ENCODE data around the gene LAMC2. TPM values are rescaled to one million over a fixed set of nuclear protein-coding genes. Genes with fewer than 3 reads are reported as not detected.

LAMC2 gene
- total RNA-seq, 1 donor, result 27.6 TPM

DNA sequence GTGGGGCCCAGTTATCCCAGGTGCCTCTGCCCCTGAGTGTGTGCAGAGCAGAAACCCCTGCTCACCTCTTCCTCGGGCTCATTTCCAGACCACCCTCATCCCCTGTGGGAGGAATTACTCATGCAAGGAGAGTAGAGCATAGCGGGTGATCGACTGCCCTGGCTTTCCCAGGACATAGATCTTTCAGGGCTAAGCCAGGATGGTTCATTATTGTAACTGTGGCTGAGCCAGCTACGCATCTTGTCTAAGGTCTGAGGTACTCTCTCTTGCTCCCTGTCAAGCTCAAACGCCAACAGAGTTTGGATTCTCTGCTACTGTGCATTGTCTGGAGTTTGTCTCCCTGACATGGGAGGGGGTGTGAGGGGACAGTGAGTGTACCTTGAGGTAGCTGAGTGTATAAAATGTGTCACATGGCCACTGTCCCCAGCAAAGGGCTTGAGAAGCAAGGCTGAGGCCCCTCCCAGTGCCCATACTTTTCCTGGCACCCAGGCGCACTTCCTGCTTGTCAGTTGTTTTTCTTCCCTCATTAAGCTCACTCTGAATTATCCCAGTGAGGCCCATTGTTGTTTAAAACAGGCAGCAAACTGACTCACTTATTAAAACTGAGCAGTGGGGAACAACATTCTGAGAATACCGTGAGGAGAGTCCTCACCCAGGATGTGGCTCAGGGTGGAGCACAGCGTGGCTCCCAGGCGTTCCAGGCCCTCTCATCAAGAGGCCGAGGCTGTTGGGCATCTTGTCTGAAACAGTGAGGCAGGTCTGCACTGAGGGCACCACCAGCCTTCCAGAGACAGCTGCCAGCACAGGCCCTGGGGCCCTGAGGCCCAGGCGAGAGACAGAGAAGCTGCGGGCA lies 92.9 kb downstream of the LAMC2 start:
- no peak overlapping the region for H3K4me3 ChIP-seq (ENCODE audit: low read depth, low read length)
- TF ChIP-seq, protein P1, sequence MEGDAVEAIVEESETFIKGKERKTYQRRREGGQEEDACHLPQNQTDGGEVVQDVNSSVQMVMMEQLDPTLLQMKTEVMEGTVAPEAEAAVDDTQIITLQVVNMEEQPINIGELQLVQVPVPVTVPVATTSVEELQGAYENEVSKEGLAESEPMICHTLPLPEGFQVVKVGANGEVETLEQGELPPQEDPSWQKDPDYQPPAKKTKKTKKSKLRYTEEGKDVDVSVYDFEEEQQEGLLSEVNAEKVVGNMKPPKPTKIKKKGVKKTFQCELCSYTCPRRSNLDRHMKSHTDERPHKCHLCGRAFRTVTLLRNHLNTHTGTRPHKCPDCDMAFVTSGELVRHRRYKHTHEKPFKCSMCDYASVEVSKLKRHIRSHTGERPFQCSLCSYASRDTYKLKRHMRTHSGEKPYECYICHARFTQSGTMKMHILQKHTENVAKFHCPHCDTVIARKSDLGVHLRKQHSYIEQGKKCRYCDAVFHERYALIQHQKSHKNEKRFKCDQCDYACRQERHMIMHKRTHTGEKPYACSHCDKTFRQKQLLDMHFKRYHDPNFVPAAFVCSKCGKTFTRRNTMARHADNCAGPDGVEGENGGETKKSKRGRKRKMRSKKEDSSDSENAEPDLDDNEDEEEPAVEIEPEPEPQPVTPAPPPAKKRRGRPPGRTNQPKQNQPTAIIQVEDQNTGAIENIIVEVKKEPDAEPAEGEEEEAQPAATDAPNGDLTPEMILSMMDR (IDR thresholded peaks at IDR 0.05; ENCODE audit: insufficient read depth, low read depth, low read length), result no peak
- DNase-seq (ENCODE audit: low read depth), result peak; percentile 79

DNA sequence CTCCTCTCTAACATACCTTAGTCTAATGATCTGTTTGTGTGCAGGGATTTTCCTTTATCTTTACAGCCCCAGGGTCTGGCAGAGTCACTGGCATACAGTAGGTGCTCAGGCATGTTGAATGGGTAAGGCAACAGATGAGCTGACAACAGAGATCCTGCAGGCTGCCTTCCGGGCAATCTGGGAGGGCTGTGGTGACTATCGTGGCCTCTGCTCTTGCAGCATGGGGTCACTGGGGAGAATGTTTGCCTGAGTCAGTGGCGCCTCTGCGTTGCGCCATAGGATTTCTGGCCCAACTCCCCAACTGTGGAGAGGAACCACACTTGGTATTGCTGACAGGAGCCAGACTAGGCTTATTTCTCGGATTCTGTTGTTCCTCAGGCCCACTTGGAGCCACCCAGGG lies 93.8 kb downstream of the LAMC2 start:
- peak; percentile 96 for DNase-seq (ENCODE audit: low read depth)
- TF ChIP-seq, protein P1 (IDR thresholded peaks at IDR 0.05; ENCODE audit: insufficient read depth, low read depth, low read length), result no peak
- H3K4me3 ChIP-seq (ENCODE audit: low read depth, low read length), result no peak overlapping the region

DNA sequence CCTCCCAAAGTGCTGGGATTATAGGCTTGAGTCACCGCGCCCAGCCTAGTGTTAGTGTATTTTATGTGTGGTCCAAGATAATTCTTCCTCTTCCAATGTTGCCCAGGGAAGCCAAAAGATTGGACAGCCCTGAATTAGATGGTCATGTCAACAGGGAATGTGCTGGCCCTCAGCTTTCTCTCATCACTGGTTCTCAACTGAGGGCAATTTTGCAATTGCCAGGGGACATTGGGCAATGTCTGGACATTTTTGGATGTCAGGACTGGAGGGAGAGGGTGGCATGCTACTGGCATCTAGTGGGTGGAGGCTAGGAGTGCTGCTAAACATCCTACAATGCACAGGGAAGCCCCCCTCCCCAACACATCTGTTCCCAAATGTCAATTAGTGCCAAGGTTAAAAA lies 95.0 kb downstream of the LAMC2 start:
- peak; percentile 64 for DNase-seq (ENCODE audit: low read depth)
- TF ChIP-seq, protein P1 (IDR thresholded peaks at IDR 0.05; ENCODE audit: insufficient read depth, low read depth, low read length), result no peak

DNA sequence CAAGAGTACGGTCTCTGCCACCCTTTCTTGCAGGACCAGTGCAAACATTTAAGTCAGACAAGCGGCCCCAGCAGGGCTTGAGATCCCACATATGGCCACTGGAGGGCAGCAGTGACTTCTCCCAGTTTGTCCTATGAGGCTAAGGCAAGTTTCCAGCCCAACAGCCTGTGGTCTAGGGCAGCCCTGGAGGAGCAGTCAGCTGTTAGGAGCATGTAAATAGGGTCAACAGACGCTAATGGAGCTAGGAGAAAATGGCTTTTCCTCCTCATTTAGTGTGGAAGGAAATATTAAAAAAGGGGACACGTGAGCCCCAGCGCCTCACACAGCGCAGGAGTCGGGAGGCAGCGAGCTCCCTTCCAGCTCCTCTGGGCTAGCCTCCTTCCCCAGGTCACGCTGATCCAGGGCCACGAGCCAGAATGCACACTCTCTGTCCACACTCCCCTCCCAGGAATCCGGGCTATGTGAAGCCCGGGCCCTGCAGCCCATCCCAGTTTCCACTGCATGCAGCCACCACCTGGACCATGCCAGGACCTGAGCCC lies 95.6 kb downstream of the LAMC2 start:
- H3K4me3 ChIP-seq (ENCODE audit: low read depth, low read length), result no peak overlapping the region
- TF ChIP-seq, protein P1 (IDR thresholded peaks at IDR 0.05; ENCODE audit: insufficient read depth, low read depth, low read length), result peak; percentile 93
- peak; percentile 95 for DNase-seq (ENCODE audit: low read depth)

More for the DNA sequence above, 95.0 kb downstream of the LAMC2 start:
- H3K4me3 ChIP-seq (ENCODE audit: low read depth, low read length), result no peak overlapping the region

DNA sequence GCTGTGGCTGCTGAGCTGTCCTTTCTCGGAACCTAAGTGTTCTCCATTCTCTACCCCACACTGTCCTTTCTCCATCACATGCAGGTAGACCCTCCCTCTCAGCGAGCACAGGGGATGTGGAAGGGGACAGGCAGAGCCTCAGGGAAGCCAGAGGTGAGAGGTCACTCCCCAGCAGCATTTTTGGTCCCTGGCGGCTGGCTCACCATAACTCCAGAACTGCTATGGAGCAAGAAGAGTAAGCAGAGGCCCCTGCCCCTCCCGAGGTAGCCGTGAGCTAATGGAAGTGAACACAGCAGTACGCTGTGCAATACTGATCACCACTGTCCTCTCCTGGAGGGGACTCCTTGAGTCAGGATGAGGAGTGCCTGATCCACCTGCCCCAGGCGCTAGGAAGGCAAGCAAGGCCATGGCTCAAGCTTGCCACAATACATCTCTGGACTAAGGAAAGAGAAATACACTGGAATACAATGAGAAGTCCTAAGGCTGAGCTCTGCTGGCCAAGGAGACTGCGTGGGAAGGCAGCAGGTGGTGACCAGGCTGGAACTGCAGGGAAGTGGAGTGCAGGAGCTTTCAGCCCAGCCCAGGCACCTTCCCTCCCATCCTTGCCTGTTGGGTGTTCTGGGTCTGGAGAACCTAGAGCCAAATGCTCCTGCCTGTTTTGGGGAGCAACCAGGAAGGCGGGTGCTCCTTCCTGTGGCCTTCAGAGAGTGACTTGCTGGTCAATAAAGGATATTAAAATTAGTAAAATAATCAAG lies 96.2 kb downstream of the LAMC2 start:
- TF ChIP-seq, protein P1 (IDR thresholded peaks at IDR 0.05; ENCODE audit: insufficient read depth, low read depth, low read length), result no peak
- no peak overlapping the region for H3K4me3 ChIP-seq (ENCODE audit: low read depth, low read length)
- DNase-seq (ENCODE audit: low read depth), result no peak

DNA sequence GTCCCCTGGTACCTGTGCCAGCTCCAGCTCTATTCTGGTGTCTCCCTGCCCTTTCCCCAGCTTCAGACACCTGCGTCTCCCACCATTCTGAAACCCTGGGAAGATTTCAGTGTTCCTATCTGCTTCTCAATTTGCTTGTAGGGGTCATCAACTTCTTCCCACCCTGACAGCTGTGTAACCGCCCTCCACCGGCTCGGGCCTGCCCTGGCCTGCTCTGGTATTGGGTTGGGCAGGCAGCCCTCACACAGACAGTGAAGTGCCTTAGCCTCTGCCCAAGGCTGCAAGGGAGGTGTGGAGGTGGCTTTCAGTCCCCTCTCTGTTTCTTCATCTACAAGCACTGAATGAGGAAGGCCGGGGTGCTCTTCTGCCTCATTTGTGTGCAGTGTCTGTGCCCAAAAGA lies 97.2 kb downstream of the LAMC2 start:
- H3K4me3 ChIP-seq (ENCODE audit: low read depth, low read length), result no peak overlapping the region
- TF ChIP-seq, protein P1 (IDR thresholded peaks at IDR 0.05; ENCODE audit: insufficient read depth, low read depth, low read length), result no peak
- no peak for DNase-seq (ENCODE audit: low read depth)

Measured in fibroblast of villous mesenchyme (primary cell).